Renal cortex interstitium (tissue), 11 donors: Measurements from ENCODE around the gene MAPKBP1. TPM values are rescaled to one million over a fixed set of nuclear protein-coding genes. Genes with fewer than 3 reads are reported as not detected.

Experiments
- DNase-seq, 11 donors: peaks; one replicate each; pipeline ENCODE4 v3.0.0-alpha.2; 2013; ENCODE audit warnings: low read depth in 9 of 11, low spot score in 4 of 11; ENCODE audit errors: extremely low read depth in 1 of 11
- polyA plus RNA-seq, 3 donors: library from polyadenylated mRNA; unstranded; fragments of 120-200 nt; gene quantifications; one replicate each; pipeline ENCODE4 v1.2.1, GENCODE V29; 2013; ENCODE audit not compliant: insufficient read length in 3 of 3

MAPKBP1 gene
- polyA plus RNA-seq, 3 donors = 13.7 to 17.9 (median 13.8) TPM

DNA sequence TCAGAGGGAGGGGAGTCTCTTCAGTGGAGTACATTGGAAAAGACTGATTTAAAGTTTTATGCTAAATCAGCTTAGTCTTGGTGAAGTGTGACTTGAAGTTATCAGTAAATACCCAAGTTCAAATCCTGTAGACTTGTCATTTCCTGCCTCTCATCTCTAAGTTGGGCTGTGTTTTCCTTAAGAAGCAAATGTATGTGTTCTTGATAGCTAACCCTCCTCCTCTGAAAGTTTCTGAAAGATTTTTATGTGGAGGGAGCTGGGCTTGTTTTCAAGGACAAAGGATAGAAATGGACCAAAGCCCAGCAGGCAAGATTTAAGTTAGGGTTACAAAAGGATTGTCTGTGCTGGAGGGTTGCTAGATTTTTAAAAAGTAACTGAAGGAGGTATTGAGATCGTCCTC is 4.2 kb downstream of the MAPKBP1 start:
- no peak for DNase-seq

DNA sequence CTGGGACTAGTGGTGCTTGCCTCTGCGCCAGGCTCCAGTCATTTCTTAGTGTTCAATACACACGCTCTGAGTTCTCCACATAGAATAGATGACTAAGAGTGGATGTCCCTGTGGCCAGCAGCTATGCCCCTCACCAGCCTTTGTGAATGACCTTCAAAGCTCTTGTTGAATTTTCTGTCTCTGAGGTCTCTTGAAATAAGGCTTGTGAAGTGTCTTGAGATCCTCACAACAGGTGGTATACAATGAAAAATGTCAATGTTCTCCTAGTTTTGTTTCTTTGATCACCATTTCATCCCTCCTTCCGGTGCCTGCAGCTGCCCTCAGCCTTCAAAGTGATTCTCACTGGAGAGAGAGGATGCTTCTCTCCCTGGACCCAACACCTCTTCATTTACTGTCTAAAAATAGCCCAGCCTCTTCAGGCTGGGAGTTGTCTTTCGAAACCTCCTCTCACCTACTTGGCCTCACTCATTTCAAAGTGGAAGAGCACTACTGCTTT is 5.4 kb downstream of the MAPKBP1 start:
- no peak for DNase-seq

DNA sequence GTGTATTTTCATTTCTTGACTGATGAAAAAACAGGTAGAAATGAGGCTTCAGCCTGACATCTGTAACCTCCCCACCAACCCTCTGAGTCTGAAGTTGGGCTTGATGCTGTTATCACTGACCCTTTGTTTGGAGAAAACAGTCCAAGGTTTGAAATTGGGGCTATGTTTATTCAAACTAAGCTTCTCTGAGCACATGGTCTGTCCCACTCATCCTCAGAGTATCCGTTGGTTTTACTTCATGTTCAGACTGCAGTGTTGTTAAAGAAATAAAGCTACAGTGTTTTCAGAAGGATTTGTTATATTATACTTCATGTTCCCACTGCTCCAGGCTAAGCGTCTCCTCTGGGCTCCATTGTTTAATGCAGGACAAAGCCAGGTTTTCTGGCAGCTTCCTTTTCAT is 6.0 kb downstream of the MAPKBP1 start:
- no peak for DNase-seq

DNA sequence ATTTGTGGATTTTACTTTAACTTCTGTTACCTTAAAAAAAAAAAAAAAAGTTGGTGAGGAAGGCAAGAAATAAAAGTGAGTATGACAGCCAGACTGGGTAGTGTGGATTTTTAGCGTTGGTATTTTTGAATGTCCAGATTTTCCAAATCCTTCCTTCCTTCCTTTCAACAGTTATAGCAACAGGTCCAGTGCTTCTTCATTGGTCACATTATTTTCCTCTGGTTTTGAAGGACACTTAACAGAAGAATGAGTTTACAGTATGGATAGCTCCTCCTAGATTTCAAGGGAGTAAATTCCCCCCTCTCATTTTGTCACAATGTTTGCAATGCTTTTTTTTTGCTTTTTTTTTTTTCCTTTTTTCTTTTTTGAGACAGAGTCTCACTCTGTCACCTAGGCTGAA is 6.4 kb downstream of the MAPKBP1 start:
- no peak for DNase-seq

DNA sequence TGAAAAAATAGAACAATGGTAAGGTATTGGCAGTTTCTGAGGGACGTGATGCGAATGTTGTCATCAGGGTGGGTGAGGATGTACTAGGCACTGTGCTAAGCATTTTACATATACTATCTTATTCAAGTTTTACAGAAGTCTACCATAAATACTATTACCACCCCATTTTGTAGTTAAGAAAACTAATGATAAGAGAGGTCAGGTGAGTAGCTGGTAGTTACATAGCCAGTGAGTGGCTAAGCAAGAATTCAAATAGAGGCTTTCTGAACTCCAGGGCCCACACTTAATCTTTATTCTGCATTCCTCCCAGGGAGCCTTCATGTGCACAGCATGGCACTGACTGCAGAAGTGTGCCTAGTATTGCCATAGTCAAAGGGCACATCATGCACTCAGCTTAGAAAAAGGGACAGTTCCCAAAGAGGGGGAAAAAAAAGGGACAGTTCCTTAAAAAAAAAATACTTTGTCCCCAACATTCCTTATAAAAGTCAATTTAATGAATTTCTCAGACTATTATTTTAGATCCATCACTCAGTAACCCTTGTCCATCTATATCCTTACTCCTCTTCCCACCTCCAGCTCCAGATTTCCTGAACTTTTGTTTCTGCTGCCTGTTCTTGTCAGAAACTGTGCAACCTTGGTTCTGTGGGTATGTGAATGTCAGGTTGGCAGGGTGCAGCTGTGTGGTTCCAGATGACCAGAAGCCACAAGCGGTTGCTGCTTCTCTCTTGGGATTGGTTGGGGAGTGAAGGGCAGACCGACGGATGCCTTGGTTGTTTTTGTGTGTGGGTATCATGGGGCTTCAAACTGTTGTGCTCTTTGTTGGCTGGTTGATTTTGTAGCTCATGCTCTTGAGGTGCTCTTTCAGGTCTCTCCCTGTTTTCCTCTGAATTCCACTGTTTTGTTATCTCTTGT is 8.3 kb downstream of the MAPKBP1 start:
- no peak for DNase-seq

DNA sequence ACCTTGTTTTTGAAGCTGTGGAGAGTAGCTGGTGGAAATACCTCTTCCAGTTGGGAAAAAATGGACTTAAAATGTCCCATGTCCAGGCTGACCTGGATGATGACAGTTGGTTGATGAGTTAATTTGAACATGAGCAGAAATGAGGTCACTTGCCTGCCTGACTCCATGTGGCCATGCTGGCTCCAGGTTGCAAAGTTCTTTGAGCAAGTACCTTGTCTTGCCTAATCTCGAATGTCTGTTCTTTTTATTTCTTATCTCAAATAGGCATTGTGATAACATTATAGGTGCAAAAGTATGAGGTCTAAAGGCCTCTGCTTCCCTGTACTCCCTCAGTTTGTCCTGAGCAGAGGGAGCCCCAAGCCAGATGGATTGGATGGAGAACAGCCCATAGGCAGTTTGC is 9.0 kb downstream of the MAPKBP1 start:
- DNase-seq = no peak

DNA sequence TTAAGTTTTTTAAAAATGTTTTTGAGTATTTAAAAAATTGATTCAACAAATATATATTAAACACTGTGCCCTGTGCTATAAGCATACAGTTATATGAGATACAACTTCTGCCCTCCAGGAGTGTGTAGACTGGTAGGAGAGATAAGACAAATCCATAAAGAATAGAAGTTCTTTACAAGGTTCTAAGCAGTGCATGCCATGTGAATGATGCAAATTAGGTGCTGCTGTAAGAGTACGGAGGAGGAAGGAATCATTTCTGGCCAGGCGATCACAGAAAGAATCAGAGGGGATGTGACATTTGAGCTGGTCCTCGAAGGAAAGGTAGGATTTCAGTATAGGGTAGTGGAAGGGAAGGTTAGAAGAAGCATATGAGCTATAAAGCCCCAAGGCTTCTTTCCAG is 14.0 kb downstream of the MAPKBP1 start:
- DNase-seq = no peak

DNA sequence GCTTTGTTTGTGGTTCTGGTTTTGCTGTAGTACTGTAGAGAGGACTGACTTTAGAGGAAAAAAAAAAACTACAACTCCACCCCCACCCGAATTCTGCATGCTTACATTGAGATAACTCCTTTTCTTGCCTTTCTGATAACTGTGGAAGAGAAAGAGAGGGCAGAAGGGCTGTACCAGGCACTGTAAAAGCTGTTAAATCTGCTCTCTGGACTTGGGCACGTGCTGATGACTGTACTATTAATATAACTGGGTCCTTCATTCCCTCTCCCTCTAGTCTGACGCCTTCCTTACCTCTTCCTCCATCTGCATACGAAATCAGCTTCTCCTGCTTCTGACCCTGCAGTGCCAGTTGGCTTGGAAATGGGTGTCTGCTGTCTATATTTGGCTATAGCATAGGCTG is 15.0 kb downstream of the MAPKBP1 start:
- no peak for DNase-seq

DNA sequence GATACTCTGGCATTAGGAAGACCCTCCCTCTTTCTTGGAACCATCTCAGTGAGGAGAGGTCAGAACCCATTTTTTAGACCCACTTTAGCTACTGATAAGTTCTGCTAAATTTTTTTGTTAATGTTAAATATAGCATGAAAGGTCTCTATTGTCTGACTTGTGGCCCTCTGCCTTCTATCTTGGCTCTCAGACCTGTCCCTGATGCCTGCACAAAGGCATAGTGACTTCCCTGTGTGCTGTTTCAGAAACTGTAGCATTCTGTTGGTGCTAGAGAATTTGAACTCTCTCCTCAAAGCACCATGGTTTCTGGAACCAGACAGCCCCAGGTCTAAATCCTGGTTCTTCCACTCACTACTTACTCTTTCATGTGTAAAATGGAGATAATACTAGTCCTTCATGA is 15.4 kb downstream of the MAPKBP1 start:
- DNase-seq = no peak

DNA sequence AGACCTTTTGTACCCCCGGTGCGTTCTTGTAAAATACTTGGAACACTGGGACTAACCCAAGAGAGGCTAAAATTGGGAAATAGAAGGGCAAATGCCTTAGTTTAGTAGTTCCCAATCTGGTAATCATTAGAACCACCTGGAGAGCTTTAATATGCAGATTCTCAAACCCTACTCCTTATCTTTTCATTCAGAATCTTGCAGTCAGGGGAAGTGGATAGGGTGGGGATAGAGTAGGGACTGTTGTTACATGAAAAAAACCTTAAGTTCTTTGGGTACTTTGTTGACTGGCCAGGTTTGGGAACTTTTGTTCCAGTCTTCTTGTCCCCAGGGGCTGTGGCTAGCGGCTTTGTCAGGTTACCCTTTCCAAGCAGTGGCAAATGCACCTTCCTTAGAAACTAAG is 15.9 kb downstream of the MAPKBP1 start:
- no peak for DNase-seq

DNA sequence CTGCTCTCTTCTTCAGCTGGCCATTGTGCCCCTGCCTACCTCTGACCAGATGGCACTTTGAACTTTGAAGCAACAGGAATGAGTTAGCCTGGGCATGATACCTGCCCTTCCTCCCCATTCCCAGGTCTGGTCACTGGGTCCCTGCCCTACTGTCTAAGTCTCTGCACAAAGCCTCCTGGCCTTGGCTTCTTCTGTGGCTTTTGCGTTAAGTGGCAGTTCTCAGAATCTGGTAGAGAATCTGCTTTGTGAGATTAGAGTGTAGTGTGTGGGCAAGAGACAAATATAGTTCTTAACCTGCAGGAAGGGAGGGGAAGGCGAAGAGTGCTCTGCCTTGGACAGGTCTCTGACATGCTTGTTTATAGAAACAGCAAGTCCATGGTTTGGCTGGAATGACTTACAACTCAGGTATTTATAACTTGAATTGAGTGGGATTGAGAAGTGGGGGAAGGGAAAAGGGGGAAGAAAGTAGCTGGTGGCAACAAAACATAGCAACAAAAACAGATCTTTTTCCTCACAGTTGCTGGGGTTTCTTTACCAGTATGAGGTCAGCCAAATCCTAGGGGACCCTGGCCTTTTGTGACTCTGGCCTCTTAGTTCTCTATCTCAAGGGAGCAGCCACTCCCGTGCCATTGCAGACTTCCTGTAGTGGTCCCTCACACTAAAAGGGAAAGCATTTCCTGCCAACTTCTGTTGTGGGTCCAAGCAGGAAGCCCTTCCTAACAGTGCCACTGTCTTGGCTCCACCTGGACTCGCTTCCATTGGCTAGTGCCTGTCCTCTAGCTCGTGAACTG is 16.7 kb downstream of the MAPKBP1 start:
- DNase-seq = no peak

DNA sequence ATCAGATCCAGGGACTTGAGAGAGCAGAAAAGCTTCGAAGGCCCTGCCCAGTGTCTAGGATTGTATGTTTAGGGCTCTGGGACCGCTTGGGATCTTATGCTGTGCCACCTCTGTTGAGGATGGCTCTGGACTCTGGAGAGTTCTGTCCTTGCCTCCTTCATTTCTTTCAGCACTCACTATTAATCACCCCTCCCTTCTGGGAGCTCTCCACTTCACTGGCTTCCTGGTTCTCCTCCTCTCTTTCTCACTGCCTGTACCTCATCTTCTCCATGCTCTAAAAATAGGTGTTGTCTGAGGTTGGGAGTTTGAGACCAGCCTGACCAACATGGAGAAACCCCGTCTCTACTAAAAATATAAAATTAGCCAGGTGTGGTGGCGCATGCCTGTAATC is 17.3 kb downstream of the MAPKBP1 start:
- DNase-seq = no peak

DNA sequence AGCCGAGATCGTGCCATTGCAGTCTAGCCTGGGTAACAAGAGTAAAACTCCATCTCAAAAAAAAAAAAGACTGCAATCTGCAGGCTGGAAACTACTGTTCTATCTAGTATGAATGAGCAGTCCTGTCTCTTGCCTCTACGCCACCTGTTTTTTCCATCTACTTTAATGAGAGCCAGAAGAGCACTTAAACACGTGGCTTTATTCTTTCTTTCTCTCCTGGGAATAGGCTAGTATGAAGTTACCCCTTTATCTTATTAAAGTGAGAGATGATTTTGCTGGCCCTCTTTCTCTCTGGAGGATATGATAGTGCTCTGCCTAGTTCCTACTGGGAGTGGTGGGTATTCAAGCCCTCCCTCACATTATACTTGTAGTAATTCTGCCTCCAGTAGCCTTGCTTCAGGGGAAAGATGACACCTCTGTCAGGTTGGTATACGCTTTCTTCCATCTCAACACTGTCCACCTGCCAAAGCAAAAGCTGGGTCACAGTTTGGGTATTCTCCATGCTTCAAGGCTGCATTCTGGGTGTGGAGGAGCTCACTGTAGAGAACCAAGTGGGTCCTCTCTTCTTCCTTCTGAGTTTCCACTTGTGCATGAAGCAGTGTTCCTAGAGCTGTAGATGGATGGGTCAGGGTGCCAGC is 17.8 kb downstream of the MAPKBP1 start:
- DNase-seq = no peak

DNA sequence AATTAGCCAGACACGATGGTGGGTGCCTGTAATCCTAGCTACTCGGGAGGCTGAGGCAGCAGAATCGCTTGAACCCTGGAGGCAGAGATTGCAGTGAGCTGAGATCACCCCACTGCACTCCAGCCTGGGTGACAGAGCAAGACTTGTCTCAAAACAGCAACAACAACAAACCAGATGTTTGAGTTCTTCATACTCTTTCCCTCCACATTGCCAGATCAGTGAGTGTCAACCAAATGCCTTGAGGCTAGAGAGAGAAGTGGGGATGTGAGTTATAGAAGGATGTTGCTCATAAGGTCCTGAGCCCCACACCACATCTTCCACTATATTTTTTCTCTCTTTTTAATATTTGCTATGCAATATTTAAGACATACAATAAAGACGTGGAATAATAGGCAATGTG is 19.8 kb downstream of the MAPKBP1 start:
- DNase-seq = no peak

DNA sequence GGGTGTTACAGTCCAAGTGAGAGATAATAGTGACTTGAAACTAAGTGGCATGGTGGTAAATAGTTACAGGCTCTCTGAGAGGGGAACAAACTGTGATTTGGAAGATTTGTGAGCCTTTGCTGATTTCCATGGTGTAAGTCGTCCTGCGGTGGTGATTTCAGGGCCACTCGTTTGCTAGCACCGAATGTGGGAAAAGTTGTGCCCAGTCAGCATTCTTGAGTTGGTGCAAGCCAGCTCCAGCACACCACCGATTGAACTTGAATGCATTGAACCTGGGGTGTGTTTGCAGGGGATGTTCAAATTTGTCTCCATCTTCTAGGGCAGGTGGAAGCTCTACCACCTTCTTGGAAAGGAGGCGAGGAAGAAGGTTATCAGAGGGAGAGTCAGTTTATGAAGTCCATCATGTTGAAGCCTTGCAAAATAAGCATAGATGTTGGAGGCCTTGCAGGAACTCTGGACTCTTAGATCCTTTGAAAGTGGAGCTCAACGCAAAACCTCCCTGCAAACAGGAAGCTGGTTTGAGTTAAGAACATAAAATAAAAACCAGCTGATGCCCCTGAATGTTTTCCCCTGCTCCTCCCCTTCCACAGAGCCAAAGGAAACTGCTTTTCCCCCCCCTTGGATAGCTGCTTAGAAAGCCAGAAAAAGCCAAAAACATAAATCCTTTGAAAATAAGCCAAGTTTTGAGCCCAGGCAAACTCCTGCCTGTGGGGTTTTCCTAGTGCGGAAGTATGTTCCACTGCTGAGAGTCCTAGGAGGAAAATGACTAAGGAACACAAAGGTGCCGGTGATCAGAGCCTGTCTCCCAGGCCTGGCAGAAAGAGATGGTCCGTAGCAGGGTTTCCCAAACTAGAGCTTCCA is 21.9 kb downstream of the MAPKBP1 start:
- peak in 5 of 11 donors; percentile 33 to 45 (median 43) for DNase-seq

DNA sequence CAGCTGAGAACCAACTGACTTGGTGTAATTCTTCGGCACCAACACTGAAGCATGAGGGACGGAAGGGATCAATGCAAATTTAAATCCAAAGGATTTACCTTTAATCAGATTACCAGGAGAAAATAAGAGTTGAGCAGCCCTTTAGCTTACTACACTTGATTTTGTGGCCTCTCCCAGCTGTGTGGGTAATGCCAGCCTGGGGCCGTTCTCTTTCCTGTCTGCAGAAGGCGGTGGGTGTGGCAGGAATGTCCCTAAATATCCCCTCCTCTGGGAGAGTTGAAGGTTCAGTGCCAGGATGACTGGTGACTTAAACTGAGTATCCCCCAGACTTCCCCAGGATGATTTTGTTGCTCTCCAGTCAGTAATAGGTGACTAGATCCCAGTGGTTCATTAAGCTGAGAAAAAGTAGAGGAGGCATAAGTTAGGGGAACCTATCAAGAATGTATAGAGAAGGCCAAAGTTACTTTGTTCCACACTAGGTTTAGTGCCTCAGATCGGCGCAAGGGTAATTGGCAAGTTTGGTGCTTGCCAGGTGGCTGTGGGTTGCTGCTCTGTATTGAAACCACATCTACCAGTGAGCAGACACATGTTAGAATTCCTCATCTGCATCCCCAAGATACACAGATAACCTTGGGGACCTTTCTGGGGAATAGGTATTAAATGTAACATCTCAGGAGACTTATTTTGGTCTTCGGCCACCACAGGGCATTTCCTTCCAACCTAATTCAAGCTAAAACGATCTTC is 23.1 kb downstream of the MAPKBP1 start:
- DNase-seq = no peak

DNA sequence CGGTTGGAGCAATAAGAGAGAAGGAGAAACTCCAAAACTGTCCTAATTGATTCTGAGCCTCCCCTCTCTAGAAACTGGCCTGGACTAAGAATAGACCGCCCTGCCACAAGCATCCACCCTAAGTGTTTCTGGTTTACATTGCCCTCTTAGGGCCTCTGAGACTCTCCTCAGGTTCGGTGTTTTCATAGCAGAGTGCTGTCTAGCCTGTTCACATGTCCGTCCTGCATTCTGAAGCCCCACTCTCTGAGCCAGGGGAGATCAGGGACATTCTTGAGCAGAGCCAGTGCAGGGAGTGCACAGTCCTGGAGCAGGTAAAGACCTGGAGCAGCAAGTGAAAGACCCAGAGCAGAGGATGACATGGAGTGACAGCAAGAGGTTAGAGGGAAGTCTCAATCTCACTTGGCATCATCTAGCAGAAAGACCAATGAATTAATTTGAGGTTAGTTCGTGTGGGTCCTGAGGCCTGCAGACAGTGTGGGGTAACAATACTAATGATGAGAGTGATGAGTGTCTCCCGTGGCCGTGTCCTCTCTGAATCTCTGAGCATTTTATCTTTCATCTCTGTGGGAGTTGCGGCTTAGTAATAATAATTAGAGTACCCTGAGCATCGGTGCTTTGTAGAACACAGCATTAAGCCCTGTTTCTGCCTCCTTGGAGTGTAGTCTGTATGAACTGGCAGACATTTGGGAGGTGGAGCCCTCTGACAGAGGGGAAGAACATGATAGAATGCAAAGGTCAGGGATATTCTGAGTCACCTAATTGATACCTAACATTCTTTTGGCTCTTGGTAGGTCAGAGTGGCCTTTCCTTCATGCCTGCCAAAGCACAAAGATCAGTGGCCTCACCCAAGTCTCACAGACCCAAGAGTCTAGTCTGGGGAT is 24.6 kb downstream of the MAPKBP1 start:
- no peak for DNase-seq
